ENCODE measurements around the gene TBCB.

- TF ChIP-seq CTCF (IDR thresholded peaks at IDR 0.05) (no peak), POLR2A (IDR thresholded peaks at IDR 0.05) (no peak)
These were observed 57.6 kb downstream of the TBCB start for GRCh38 chr19:36172852-36173251.

Measured in lower leg skin (tissue), 3 donors.